Measurements from ENCODE around the gene CORT.
"Not testable (repeated sequence)": the region's sequence is repeated elsewhere in the genome, so short reads cannot be mapped to it uniquely, and the experiment has no call there.

Gene CORT

DNA sequence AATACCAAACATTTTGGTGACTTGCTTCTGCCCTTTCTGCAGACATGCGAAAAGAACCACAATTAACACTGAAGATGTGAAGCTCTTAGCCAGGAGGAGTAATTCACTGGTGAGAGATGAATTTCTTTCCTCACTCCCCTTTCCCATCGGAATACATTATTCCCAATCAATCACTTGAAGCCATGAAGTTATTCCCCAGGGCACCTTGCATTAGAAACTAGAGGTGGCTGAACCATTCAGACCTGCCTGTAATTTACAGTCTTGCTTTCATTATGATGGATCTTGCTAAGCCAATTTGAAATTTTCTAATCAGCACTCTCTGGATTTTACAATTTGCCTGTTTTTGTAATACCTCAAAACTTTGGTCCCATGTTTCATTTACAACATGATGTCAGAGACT, 9.5 kb upstream of the CORT start:
- DNase-seq: no peak

DNA sequence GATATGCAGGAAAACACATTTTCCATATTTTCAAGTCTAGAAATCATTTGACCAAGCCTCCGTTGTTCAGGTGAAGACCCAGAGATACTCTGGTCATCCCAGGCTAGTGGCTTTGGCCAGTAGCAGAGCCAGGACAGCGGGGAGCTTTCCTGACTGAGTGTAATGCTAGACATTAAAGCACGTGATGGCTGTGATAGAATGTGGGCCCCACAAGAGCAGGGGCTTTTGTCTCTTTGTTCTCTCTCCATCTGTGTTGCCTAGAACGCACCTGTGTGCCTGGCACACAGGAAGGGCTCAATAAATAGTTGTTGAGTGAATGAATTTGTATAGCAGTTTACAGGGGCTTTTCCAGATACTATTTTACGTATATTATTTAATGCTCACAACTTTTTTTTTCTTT, 9.0 kb upstream of the CORT start:
- DNase-seq: no peak

DNA sequence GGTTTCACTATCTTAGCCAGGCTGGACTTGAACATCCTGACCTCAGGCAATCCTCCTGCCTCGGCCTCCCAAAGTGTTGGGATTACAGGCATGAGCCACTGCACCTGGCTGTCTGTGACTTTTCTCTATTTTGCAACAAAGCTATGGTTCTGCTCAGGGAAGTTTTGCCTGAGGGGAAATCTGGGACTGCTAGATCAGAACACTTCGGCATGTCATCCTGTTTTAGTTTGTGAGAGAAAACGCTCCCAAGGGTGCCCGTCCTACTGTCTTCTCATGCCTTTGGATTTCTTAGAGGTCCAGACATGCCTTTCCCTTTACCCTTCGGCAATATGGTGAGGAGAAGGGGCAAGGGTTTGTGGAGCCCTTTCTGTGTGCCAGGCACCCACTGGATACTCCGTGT, 5.6 kb upstream of the CORT start:
- DNase-seq: no peak

DNA sequence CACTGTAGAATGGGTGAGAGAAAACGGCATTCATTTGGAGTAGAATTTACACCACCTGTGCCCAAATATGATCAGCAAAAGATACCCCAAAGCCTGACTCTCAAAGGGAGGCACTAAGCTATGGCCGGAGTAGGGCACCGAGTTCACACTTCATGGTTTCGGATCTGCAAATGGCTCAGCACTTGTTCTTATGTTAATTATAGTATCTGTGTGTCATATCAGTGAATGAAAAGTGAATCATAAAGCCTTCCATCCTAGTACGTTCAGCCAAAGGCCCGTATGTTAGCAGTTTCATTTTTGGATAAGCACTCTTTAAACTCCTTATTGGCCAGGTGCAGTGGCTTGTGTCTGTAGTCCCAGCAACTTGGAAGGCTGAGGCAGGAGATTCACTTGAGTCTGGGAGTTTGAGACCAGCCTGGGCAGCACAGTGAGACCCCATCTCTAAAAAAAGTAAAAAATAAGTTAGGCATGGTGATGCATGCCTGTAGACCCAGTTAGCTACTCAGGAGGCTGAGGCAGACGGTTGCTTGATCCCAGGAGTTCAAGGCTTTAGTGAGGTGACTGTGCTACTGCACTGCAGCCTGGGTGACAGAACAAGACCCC, 4.9 kb upstream of the CORT start:
- no peak for DNase-seq

DNA sequence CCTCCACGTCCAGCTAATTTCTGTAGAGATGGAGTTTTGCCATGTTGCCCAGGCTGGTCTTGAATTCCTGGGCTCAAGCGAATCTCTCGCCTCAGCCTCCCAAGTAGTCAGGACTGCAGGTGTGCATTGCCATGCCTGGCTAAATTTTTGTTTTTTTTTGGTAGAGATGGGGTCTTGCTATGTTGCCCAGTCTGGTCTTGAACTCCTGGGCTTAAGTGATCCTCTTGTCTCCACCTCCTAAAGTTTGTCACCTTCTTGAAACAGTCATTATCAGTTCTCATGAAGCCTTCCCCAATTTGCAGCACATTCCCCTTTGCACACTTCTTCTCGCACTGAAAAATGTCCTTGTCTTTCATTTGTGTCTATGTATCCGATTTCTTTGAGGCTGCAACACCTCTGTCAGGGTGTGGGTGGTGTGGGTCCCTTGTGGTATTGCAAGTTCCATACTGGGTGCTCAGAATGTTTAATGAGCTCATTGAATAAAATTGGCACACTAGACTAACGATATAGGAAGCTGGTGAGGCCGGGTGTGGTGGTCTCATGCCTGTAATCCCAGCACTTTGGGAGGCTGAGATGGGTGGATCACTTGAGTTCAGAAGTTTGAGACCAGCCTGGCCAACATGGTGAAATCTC, 2.9 kb upstream of the CORT start:
- DNase-seq: no peak

DNA sequence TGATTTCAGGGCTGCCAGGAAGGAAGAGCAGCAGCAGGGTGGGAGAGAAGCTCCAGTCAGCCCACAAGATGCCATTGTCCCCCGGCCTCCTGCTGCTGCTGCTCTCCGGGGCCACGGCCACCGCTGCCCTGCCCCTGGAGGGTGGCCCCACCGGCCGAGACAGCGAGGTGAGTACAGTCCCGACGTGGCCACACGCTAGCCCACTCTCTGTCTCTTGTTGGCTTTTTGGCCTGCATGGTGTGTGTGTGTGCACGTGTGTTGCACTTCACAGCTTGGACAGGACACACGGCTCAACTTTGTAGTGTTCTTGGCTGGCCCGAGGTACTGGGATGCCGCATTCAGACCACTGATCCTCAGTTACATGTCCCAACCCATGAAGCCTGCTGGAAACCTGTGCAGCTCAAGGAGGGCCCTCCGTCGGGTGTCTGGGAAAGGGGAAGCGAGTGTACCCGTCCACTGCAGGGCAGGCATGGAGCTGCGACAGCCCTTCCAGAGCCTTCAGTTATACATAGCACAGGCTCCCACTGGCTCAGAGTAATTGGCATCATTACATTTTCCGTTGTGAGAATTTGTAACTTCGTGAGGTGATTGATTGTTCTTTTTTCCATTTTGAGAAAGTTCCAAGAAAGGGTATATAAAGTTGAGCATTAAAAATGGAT, 454 bp downstream of the CORT start:
- no peak for DNase-seq

DNA sequence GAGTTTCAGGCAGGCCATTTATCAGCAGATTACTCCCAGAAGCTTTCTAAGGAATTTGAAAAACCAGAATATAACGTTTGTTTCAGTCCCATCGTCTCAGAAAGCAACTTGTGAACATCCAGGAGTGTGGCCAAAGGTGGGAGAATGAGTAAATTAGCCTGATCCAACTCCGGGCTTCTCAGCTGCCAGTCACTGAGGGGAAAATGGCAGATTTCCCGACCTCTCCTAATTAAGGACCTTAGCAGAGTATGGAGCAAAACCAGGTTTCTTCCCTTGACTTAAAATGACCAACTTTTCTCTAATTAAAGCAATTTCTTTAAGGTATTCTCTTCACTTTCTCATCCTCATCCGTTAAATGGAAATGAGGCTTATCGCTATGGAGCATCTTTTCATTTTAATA, 1.0 kb downstream of the CORT start:
- DNase-seq: no peak

DNA sequence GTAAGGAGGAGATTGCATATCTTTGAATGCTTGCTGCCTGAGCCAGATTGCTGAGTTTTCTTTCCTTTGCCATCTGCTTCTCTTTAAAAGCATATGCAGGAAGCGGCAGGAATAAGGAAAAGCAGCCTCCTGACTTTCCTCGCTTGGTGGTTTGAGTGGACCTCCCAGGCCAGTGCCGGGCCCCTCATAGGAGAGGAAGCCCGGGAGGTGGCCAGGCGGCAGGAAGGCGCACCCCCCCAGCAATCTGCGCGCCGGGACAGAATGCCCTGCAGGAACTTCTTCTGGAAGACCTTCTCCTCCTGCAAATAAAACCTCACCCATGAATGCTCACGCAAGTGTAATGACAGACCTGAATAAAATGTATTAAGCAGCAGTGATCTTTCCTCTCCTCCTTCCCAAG, 1.5 kb downstream of the CORT start:
- DNase-seq: no peak

DNA sequence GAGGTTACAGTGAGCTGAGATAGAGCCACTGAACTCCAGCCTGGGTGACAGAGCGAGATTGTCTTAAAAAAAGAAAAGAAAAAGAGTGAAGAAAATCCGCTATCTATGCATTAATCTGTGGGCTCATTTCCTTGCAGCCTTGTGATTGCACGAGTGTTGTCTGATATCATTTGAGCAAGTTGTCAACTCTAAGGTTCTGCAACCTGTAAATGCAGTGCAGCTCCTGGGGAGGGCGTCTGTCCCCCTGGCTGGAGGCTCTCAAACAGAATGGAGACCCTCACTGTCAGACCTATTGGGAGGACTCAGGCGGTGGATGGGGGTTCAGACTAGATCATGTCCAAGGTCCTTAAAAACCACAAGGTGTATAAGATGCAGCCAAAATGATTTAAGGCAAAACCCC, 6.2 kb downstream of the CORT start:
- no peak for DNase-seq

DNA sequence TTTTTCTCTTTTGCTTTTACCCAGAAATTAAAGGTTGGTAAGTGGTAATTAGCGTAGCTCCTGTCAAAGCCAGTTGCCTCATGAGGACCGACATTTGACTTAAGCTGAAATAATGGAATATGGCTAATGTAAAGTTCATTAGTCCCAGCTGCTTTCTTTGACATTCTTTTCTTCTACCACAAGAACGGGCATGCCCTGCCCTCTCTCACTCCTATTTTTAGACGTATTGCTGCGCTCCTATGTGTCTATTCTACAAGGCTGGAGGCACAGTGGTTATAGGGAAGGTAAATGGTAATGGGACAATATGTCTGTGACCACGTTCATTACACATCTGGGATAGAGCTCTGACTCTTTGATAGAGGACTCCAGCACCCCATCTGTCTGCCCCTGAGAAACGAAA, 6.8 kb downstream of the CORT start:
- DNase-seq: no peak

DNA sequence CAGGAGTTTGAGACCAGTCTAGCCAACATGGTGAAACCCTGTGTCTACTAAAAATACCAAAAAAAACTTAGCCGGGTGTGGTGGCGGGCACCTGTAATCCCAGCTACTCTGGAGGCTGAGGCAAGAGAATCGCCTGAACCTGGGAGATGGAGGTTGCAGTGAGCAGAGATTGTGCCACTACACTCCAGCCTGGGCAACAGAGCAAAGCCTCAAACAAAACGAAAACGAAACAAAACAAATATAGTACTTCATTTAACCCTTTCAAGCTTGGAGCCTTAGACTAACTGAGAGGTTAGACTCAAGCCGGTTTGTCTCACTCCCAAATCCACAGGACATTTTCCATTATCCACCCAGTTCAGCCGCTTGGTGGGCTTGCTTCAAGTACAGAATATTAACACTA, 7.6 kb downstream of the CORT start:
- DNase-seq: not testable (repeated sequence)

DNA sequence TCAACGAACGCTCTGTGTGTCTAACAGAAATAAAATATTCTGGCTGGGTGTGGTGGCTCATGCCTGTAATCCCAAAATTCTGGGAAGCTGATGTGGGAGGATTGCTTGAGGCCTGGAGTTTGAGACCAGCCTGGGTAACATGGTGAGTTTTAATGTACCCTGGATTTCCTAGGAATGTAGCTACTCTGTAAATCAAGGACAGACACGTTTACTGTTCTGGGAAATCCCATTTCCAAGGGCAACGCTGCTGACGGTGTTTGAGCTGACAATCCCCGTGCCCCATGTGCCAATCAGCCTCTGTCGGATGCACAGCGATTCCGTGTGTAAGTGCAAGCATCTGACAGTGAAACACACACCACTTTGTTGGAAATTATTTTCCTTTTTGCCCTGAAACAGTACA, 8.0 kb downstream of the CORT start:
- no peak for DNase-seq

DNA sequence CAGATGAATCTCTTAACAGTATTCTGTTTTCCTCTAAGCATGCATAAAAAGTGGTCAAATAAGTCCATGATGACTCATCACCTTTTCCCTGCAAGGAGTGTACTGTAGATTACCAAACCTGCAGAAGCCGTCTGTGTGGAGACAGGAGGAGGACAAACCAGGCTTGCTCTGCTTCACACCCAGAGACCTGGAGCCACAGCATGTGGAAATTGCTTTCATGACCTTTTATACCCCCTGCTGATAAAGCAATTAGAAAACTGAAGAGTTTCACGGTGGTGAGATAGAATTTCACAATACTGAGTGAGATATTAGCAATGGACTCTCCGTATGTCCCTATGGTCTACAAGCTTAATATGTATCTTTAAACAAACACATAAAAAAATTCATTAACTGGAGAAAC, 9.4 kb downstream of the CORT start:
- peak; percentile 81 for DNase-seq

DNA sequence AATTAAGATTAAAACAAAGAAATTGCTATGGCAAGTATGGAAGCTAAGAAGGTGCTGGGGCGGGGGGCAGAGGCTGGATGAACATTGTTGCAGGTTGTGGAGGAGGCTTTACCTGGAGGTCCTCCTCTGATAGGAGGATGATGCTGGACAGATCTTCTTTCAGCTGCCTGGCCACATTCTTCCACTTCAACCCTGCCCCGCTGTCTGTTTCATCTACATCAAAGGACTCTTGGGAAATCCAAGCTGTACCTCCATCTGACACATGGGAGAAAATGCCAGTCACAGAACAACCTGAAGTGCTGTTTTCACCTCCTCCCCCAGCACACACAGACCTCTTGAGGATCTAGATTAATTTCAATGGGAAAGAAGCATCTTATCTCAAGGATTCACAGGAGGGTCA, 17.2 kb downstream of the CORT start:
- DNase-seq: no peak

DNA sequence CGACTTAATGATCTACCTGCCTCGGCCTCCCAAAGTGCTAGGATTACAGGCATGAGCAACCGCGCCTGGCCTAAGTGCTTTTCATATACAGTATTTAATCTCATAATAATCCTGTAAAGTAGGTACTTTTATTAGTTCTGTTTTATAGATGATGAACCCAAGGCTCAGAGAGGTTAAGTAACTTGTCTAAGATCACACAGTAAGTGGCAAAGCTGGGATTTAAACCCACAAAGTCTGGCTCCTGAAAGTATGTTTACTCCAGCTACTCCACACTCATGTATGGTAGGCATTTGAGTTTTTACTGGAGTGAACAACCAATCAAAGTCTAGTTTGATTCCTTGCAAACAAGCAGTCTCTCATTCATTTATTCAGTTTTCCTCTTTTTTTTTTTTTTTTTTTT, 20.2 kb downstream of the CORT start:
- DNase-seq: no peak

DNA sequence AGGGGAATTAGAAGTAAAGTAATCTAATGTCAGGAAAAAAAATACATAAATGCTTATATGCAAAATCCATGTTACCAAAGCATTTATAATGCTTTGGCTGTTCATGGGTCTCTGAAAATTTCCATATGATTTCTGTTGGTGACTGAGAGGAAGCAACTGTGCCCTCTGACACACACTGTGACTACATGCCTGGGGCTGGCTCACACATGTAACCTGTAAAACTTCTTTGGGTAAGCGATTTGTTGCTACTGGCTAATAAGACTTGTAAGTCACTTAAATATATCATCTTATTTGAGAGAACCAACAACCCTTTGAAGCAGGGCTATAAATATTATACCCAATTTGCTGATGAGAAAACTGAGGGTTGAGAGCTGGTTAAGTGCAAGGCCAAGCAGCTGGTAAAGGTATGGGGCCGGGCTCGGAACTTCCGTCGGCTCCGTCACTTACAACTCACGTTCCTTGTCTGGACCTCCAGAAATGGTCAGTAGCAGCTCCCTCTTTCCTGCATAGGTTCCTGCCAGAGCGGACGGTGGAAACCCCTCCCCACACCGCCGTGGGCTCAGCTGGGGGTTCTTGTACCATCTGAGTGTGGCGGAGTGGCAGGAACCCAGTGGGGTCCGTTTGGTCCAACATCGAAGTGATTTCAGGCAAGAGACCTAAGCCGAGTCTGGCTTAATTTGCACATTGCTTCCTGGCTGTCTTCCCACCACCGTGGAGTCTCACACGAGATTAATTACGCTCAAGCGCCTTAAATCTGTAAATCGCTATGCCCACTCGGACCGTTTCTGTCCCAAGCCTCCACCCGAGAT, 21.8 kb downstream of the CORT start:
- no peak for DNase-seq

DNA sequence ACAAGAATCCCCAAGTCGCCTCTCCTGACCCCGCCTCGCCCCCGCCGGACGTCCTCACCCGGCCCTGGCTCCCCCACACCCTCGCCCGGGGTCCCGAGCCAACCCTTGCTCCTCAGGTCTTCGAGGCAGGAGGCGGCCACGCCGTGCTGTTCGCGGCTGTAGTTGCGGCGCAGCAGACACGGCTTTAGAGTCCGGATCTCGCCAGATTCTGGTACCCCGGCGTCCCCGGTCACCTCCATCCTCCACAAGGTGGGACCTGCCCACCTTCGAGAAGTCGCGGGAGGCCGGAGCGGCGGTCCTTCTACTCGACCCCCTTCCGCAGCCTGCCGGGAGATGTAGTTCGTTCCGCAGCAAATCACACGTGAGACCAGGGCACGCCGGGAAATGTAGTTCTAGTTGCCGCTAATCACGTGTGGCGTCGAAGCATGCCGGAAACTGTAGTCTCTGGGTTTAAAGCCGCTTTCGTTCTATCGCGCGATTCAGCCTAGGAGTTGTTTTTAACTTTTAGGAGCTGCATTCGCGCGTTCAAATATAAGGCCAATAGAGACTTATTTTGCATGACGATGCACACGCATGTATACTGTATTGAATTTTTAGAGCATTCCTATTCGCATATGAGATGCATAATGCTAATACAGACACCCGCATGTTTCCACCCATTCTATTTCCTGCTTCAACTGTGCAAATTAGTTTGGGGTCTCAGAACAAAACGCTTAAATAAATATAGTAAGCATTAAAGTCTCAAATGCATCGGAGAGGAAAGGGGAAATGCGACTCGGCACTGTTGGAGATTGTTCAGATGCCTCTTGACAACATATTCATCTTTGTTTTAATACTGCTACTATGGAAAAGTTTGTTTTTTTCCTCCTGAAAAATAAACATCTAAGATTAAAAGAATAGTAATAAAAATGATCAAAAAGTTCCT, 22.7 kb downstream of the CORT start, which contains the start of gene DFFA:
DFFA (minus strand) TSS at position 310 of the 925 bp plus-strand sequence; CDS start at position 239, 71 bp downstream.
- peak; percentile 100 for DNase-seq

DNA sequence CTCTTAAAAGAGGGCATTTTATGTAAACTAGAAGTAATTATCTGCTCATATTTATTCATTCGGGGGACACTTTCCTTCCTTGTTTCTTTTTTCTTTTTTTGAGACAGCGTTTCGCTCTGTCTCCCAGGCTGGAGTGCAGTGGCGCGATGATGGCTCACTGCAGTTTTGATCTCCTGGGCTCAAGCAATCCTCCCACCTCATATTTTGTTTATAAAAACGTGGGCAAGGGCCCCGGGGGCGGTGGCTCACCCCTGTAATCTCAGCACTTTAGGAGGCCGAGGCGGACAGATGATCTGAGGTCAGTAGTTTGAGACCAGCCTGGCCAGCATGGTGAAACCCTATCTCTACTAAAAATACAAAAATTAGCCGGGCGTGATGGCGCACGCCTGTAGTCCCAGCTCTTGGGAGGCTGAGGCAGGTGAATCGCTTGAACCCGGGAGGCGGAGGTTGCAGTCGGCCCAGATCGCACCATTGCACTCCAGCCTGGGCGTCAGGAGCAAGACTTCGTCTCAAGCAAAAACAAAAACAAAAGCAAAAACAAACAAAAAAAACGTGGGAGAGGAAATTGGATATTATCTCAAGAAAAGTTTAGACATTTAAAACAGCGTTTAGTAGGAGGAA, 23.4 kb downstream of the CORT start:
- no peak for DNase-seq

DNA sequence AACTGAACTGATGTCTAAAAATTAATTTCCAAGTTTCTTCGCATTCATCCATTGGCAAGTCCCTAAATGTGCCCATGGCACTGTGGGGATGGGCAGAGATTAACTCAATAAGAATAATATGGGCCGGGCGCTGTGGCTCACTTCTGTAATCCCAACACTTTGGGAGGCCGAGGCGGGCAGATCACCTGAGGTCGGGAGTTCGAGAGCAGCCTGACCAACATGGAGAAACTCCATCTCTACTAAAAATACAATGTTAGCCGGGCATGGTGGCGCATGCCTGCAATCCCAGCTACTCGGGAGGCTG, 24.4 kb downstream of the CORT start:
- DNase-seq: not testable (repeated sequence)

DNA sequence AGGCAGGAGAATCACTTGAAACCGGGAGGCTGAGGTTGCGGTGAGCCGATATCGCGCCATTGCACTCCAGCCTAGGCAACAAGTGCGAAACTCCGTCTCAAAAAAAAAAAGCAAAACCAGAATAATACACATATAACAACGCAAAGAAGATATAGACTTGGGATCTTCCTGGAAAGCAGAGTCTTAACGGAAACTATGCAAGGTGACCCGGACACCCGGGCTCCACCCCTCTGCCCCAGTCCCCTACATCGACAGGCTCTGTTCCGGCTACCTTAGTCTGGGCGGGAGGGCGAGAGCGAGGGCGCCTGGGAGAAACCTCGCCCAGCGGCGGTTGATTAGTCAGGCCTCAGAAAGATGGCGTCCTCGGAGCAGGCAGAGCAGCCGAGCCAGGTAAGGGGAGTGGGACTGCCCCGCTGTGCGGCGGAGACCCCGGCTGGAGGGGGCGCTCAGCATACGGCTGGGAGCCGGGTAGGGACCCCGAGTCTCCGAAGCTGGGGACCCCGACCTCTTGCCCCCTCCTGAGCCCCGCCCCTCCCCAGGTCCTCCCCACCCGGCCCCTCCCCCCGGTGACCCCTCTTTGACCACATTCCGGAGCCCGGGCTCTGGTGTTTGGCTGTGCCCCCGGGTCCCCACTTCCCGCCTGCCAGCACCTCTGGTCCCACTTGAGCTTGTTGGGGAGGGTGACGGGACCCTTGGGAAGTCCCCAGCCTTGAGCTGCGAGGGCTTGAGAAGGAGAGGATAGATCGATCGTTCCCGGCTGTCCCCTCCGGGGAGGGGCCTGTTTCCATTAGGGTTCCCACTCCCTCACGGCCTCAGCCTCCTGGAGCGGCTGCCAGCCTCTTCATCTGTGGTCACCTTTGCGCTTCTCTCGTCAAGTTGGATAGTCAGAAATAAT, 25.0 kb downstream of the CORT start, which contains the start of gene PEX14:
PEX14 (plus strand) TSS at position 338 of the 895 bp plus-strand sequence; CDS start at position 355, 17 bp downstream.
- peak; percentile 99 for DNase-seq

DNA sequence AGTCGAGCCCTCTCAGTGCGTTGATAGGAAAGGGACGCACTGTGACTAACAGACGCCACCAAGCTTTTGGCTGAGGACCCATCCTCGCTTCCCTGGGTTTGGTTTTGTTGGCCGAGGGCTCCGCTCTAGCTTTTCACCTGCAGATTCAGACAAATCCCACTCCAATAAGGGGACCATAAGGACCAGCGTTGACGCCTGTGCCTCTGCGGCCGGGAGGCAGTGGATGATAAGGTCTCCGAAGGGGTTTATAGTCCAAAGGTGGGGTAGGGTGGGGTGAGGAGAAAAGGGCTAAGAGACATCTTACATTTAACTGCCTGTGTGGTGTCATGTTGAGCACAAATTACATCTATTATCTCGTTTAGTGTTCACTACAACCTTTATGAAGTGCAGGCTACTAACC, 25.7 kb downstream of the CORT start:
- DNase-seq: no peak
